ENCODE results near the gene NAPA.
A peak's percentile ranks its signal among the peaks of the same experiment; 100 is the strongest.

The NAPA gene

GRCh38 chr19:47456721-47457474, 58.0 kb downstream of the NAPA start:
- no peak for DNase-seq

GRCh38 chr19:47450478-47450877, 64.4 kb downstream of the NAPA start:
- DNase-seq: no peak

- no peak for DNase-seq
Measured at GRCh38 chr19:47448360-47448727, 66.5 kb downstream of the NAPA start.

- peak in 4 of 5 donors; percentile 39 to 75 (median 46) for DNase-seq
Measured at GRCh38 chr19:47447470-47448359, 67.1 kb downstream of the NAPA start.

- peak in 1 of 5 donors; percentile 57 for DNase-seq
Measured at GRCh38 chr19:47446534-47447469, 68.1 kb downstream of the NAPA start.

GRCh38 chr19:47445937-47446402, 68.9 kb downstream of the NAPA start:
- peak; percentile 55 to 70 (median 60) for DNase-seq

GRCh38 chr19:47445527-47445926, 69.3 kb downstream of the NAPA start:
- no peak for DNase-seq

- DNase-seq: peak in 3 of 5 donors; percentile 27 to 32 (median 29)
Measured at GRCh38 chr19:47444388-47444821, 70.5 kb downstream of the NAPA start.

GRCh38 chr19:47443331-47443730, 71.5 kb downstream of the NAPA start:
- DNase-seq: no peak

GRCh38 chr19:47438793-47439220, 76.1 kb downstream of the NAPA start:
- no peak for DNase-seq

Data from T-helper 1 cell (primary cell).